Stimulated activated CD8-positive, alpha-beta memory T cell treated with anti-CD3 and anti-CD28 coated beads, Interleukin-12 subunit alpha, Interleukin-12 subunit beta, amount 100 ng/mL, for 24 hours (primary cell): ENCODE results near the gene TJAP1.
"Not testable (repeated sequence)": the region's sequence is repeated elsewhere in the genome, so short reads cannot be mapped to it uniquely, and the experiment has no call there.

Experiments
- DNase-seq: peaks from one replicate; pipeline ENCODE4 v3.0.0-alpha.2; 2020; ENCODE audit errors: extremely low read depth

The TJAP1 gene

GRCh38 chr6:43481591-43482236 is 4.3 kb downstream of the TJAP1 start:
- no peak for DNase-seq

- no peak for DNase-seq
Observed at GRCh38 chr6:43488667-43489276, 11.4 kb downstream of the TJAP1 start.

GRCh38 chr6:43489277-43490072 is 12.1 kb downstream of the TJAP1 start:
- no peak for DNase-seq

DNA sequence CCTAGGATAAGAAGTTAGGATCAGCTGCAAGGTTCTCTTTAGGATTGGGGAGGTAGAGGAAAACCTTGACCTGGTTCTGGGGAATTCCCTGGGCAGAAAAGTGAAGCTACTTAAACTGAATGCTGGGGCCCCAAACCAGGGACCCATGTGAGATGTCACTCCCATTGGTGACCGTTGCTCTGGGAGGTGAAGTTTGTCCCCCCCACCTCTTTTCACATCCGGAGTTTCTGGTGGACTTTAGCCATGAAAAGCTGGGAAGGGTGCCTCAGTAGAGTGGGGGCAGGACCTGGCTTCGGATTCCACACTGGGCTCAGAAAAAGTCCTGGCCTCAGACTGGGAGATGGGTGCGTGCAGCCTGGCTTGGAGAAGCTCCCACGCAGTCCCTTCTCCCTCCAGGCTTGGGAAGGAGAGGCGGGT is 13.2 kb downstream of the TJAP1 start:
- no peak for DNase-seq

DNA sequence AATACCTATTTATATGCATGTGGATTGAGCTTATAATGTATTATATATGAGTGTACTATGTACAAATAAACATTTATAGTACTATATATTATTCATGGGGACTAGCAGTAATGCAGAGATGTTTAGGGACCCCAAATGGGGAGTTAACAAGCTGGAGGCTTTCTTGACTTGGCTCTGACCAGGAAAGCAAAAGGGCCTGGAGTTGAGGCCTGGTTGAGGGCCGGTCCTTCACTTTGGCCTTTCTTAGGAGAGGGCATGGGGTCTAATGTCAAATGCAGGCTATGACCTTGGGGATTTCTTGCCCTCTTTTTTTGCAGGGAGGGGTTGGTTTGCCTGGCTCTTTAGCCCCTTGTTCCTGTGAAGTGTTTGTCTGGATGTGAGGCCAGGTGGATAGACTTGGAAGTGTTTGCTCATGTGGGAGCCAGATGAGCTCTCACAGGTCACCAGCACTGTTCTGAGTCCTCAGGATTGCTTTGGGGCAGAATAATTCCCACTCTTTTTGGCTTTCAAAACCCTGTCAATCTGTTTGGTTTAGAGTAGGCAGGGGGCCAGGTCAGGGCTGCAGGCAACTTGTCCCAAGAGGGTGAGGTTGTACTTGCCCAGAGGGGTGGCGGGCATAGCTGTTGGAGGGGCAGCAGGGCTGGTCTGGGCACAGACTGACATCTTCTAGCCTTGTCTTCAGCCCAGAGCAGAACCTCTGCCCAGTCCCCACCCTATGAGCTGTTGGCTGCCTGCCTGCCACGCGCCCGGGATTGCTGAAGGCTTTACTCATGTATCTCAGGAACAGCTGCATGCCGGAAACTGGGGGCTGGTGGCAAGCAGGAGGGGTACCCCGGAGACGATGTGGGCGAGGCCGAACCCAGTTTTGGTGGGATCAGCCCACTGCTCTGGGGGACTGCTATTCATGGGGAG is 14.6 kb downstream of the TJAP1 start:
- DNase-seq: no peak

DNA sequence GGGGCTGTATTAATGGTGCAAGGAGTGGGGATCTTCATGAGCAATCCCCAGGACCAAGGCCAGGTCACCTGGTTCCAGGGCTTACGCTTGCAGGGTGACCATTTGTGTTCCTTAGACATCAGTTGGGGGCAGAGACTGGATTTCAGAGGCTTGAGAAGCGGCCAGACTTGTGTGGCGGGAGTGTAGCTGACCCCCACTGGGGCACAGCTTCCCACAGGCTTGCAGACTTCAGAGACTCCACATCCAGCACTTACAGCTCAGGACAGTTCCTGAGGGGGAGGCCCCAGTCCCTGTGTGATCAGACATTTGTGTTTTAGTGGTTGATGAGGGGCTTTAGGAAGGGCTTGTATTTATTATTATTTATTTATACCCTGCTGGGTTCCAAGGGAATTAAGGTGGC is 15.3 kb downstream of the TJAP1 start:
- DNase-seq: no peak

GRCh38 chr6:43493230-43493629 is 15.9 kb downstream of the TJAP1 start:
- DNase-seq: no peak

DNA sequence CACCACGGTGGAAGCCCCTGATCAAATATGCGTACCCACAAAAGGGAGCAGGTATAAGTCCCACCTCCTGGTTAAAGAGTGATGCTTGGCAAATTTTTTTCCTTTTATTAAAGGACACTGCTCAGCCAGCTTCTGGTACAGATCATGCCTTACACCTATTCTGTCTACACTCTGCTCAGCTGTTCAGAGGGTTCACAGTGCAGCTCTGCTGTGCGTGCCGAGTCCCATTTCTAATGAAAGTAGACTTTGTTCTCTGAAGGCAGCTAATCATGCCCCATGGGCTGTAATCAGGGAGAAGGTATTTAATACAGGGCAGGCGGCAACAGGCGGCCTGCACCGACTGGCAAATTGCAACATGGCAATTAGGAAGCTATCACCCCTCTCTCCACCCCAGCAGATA is 16.5 kb downstream of the TJAP1 start:
- no peak for DNase-seq

- no peak for DNase-seq
Observed at GRCh38 chr6:43494321-43494720, 17.0 kb downstream of the TJAP1 start.

DNA sequence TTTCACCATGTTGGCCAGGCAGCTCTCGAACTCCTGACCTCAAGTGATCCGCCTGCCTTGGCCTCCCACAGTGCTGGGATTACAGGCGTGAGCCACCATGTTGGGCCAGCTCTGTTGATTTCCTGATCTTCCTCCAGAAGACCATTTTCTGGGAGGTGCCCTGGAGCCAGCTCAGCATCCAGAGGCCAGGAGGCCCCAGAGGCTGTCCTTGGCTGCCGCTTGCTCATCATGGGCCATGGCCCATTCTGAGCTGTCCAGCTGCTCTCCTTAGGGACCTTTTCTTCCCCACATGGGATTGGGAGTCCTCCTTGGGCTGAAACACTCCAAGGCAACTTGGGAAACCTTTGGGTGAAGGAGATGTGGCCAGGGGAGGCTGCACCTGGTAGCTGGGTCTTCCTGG is 17.4 kb downstream of the TJAP1 start:
- DNase-seq: no peak

DNA sequence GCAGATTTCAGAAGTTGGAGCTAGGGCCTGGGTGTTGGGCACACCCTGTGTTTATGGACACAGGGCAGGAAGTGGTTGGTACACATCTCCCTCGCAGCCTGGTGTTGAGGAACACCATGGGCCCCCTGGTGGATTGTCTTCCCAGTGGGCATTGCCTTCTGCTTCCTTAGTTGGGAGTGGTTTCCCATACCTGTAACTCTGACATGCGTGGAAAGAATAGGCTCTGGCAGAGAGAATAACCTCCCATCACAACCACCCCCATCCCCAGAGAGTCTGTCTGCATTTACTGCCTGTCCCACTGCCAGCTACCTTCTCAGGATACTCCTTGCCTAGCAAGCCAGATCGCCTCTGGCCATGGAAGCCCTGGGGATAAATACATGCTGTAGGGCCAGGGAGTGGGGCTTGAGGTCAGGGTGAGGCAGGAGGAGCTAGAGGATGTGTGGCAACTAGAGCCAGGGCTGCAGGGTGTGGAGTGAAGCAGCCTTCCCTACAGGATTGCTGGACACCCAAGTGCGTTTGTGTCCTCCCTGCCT is 18.1 kb downstream of the TJAP1 start:
- DNase-seq: no peak

GRCh38 chr6:43496370-43497128 is 19.2 kb downstream of the TJAP1 start:
- DNase-seq: no peak

GRCh38 chr6:43497129-43497396 is 19.7 kb downstream of the TJAP1 start:
- DNase-seq: no peak

DNA sequence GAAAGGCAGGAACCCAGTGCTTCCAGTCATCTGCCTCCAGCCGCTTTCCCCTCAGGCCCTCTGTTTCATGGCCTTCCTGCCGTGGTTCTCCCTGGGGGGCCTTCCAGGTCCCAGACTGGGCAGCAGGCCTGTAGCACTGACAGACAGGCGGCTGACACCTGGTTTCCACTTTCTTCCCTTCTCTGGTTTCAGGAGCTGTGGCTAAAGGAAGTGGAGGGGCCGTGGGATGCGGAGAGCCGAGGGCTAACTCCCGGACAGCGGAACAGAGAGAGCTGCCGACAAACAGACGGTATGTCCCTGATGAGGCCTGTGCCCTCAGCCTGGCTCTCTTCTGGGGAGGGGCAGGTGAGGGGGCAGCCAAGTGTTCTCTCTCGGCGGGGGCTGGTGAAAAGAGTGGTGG is 20.3 kb downstream of the TJAP1 start:
- DNase-seq: no peak

- DNase-seq: not testable (repeated sequence)
Observed at GRCh38 chr6:43498291-43498690, 20.9 kb downstream of the TJAP1 start.

GRCh38 chr6:43499028-43499815 is 21.9 kb downstream of the TJAP1 start:
- no peak for DNase-seq

GRCh38 chr6:43500921-43501320 is 23.6 kb downstream of the TJAP1 start:
- no peak for DNase-seq

DNA sequence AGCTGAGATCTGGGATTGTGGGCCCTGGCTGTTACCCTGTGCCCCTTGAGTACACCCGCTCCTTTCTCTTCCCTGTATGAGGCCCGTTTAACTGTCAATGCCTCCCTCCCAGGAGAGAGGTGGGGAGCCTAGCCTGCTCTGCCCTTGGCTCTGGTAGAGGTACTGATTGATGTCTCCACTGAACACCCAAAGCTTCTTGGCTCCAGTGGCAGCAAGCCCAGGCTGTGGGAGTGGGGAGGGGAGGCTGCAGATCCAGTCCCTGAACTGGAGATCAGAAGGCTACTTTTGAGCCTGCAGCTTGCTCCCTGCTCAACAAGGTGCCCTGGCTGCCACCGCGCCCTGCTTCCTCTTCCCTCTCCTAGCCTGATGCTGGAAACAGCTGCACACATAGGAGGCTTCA is 25.3 kb downstream of the TJAP1 start:
- DNase-seq: no peak

DNA sequence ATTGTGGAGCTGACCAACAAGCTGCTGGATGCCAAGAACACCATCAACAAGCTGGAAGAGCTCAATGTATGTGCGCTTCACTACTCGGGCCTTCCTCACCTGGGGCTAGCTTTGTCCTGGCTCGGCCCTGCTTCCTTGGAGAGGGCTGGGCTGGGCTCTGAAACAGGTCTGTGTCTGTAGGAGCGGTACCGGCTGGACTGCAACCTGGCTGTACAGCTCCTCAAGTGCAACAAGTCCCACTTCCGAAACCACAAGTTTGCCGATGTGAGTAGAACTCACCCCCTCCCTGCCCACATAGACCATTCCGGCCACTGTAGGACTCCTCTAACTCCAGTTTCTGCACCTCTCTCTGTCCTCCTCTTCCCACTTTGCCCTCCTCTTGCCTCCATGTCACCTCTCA is 26.1 kb downstream of the TJAP1 start:
- DNase-seq: no peak
